Measurements from ENCODE around the gene ILDR2.
"Not testable (repeated sequence)": the region's sequence is repeated elsewhere in the genome, so short reads cannot be mapped to it uniquely, and the experiment has no call there.

Gene ILDR2

GRCh38 chr1:166889776-166890175 lies 85.6 kb downstream of the ILDR2 start:
- DNase-seq (ENCODE audit: low spot score): no peak
- no peak for FAIRE-seq

GRCh38 chr1:166888373-166889111 lies 86.8 kb downstream of the ILDR2 start:
- DNase-seq (ENCODE audit: low spot score) (no peak), FAIRE-seq (no peak)

- DNase-seq (ENCODE audit: low spot score) (no peak), FAIRE-seq (no peak)
Observed at GRCh38 chr1:166884971-166885370, 90.4 kb downstream of the ILDR2 start.

GRCh38 chr1:166884040-166884642 lies 91.2 kb downstream of the ILDR2 start:
- DNase-seq (ENCODE audit: low spot score): no peak
- FAIRE-seq: no peak

GRCh38 chr1:166882893-166883292 lies 92.4 kb downstream of the ILDR2 start:
- no peak for DNase-seq (ENCODE audit: low spot score)
- no peak for FAIRE-seq

GRCh38 chr1:166878173-166878917 lies 97.0 kb downstream of the ILDR2 start:
- not testable (repeated sequence) for DNase-seq (ENCODE audit: low spot score); FAIRE-seq

GRCh38 chr1:166876540-166876838 lies 98.9 kb downstream of the ILDR2 start:
- DNase-seq (ENCODE audit: low spot score) (no peak), FAIRE-seq (no peak)

- DNase-seq (ENCODE audit: low spot score) (peak; percentile 96), FAIRE-seq (peak; percentile 93)
Observed at GRCh38 chr1:166875734-166876539, 99.4 kb downstream of the ILDR2 start, which contains the start of gene TADA1. Gene TADA1 (minus strand): TSS chr1:166876264. CDS start chr1:166876233, 31 bp downstream.

- DNase-seq (ENCODE audit: low spot score) (no peak), FAIRE-seq (no peak)
Observed at GRCh38 chr1:166875302-166875733, 100.0 kb downstream of the ILDR2 start.

GRCh38 chr1:166874464-166874863 lies 100.9 kb downstream of the ILDR2 start:
- FAIRE-seq: no peak
- no peak for DNase-seq (ENCODE audit: low spot score)

- no peak for DNase-seq (ENCODE audit: low spot score)
- no peak for FAIRE-seq
Observed at GRCh38 chr1:166870584-166870983, 104.8 kb downstream of the ILDR2 start.

- DNase-seq (ENCODE audit: low spot score): no peak
- FAIRE-seq: no peak
Observed at GRCh38 chr1:166869318-166870099, 105.8 kb downstream of the ILDR2 start.

- DNase-seq (ENCODE audit: low spot score): no peak
- FAIRE-seq: no peak
Observed at GRCh38 chr1:166868639-166869038, 106.7 kb downstream of the ILDR2 start.

GRCh38 chr1:166865926-166866325 lies 109.4 kb downstream of the ILDR2 start:
- no peak for FAIRE-seq
- no peak for DNase-seq (ENCODE audit: low spot score)

- FAIRE-seq (no peak), DNase-seq (ENCODE audit: low spot score) (no peak)
Observed at GRCh38 chr1:166859597-166859996, 115.7 kb downstream of the ILDR2 start.

- FAIRE-seq: no peak
- no peak for DNase-seq (ENCODE audit: low spot score)
Observed at GRCh38 chr1:166858726-166859419, 116.5 kb downstream of the ILDR2 start.

Measured in RCC 7860 (cell line).